Measurements from ENCODE around the gene RPRML.

DNA sequence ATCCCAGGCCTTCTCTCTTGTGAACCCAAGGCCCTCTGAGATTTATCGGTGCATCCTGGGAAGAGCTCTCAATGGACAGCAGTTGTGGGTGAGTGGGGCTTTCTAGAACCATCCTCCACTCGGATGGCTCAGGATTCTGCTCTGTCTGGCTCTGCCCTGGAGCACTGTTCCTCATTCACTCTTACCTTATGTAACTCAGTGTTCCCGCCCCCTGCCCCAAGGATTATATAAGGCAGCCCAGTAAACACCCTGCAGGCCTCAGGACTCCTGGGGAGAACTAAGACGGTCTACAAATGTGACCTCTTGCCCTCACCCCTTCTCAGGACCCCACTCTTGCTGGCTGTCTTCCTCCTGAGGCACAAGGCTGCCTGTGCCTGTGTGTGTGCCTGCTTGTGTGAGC is 3.8 kb downstream of the RPRML start:
- TF ChIP-seq REST (IDR thresholded peaks at IDR 0.05; ENCODE audit: insufficient read depth in 1 of 2, low read depth in 2 of 2, low read length in 1 of 2) (no peak), TCF7L2 (IDR thresholded peaks at IDR 0.05; ENCODE audit: low read depth, low read length) (no peak), POLR2AphosphoS5 (IDR thresholded peaks at IDR 0.05; ENCODE audit: low read depth, low read length) (no peak), SIN3A (IDR thresholded peaks at IDR 0.05; ENCODE audit: borderline replicate concordance, insufficient read depth, low read depth, low read length) (no peak)
- TF ChIP-seq, protein P1, sequence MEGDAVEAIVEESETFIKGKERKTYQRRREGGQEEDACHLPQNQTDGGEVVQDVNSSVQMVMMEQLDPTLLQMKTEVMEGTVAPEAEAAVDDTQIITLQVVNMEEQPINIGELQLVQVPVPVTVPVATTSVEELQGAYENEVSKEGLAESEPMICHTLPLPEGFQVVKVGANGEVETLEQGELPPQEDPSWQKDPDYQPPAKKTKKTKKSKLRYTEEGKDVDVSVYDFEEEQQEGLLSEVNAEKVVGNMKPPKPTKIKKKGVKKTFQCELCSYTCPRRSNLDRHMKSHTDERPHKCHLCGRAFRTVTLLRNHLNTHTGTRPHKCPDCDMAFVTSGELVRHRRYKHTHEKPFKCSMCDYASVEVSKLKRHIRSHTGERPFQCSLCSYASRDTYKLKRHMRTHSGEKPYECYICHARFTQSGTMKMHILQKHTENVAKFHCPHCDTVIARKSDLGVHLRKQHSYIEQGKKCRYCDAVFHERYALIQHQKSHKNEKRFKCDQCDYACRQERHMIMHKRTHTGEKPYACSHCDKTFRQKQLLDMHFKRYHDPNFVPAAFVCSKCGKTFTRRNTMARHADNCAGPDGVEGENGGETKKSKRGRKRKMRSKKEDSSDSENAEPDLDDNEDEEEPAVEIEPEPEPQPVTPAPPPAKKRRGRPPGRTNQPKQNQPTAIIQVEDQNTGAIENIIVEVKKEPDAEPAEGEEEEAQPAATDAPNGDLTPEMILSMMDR (IDR thresholded peaks at IDR 0.05), result no peak

Measured in Panc1 (cell line).